NT2/D1 (cell line): Measurements from ENCODE around the gene HOXA9.

Experiments used
- SUZ12 ChIP-seq: IDR thresholded peaks from 2 replicates; pipeline ENCODE4 v1.6.1; 2011; ENCODE audit not compliant: insufficient read length, insufficient read depth; ENCODE audit errors: extremely low read depth
- YY1 ChIP-seq: IDR thresholded peaks from 2 replicates; pipeline ENCODE4 v1.6.1; 2011; ENCODE audit not compliant: insufficient read length, insufficient read depth
- ZNF274 ChIP-seq: IDR thresholded peaks from 2 replicates; pipeline ENCODE4 v1.6.1; 2011; ENCODE audit warnings: mild to moderate bottlenecking, low read depth, low read length

DNA sequence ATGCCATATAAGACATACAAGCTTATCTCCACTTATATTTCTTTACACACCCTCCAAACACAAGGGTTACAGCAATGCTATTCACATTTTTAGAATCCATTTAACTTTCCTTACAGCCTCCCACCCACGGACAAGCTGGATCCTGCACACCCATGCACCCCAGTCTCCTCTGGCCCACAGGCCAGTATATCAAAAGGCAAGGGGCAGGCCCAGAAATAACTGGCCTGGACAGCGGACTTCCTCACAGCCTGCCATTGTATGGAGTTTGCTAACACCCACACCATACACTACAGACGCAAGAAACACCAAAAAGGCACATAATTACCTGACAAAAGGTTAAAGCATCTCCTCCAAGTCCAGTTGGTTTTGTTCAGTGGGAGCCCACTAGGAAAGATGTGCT lies 46.8 kb downstream of the HOXA9 start:
- TF ChIP-seq ZNF274 (no peak), SUZ12 (no peak), YY1 (no peak)
